Hepatocyte (in vitro differentiated cells): ENCODE results near the gene SHROOM3.

Source experiments
- EZH2phosphoT487 ChIP-seq: fragments of 200-600 bp; sonication (generic); IDR thresholded peaks from one replicate; pipeline ENCODE4 v1.6.1; 2018; ENCODE audit warnings: antibody characterized with exemption, mild to moderate bottlenecking, low read depth, moderate library complexity; ENCODE audit not compliant: unreplicated experiment, severe bottlenecking
- TF ChIP-seq, protein P1 (sequence below): fragments of 200-600 bp; sonication (generic); IDR thresholded peaks from 2 replicates; pipeline ENCODE4 v1.5.1; 2016; ENCODE audit warnings: antibody characterized with exemption, mild to moderate bottlenecking; ENCODE audit not compliant: poor library complexity

DNA sequence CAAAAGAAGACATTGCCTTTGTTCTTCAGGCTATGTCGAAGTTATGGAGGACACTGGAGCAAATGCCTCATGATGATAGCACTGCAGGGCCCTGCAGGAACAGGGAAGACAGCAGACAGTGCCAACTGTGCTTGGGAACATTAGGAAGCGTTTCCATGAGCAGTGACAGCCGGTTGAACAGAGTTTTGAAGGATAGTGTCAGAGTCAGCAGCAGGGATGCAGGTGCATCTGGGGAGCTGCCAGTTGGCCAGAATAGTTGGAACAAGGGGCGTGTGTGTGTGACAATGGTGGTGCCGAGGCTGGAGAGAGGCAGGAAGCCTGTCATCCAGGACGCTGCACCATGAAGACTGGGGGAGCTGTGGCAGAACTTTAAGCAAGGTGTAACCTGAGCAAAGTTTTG lies 88.6 kb downstream of the SHROOM3 start:
- TF ChIP-seq, protein P1, sequence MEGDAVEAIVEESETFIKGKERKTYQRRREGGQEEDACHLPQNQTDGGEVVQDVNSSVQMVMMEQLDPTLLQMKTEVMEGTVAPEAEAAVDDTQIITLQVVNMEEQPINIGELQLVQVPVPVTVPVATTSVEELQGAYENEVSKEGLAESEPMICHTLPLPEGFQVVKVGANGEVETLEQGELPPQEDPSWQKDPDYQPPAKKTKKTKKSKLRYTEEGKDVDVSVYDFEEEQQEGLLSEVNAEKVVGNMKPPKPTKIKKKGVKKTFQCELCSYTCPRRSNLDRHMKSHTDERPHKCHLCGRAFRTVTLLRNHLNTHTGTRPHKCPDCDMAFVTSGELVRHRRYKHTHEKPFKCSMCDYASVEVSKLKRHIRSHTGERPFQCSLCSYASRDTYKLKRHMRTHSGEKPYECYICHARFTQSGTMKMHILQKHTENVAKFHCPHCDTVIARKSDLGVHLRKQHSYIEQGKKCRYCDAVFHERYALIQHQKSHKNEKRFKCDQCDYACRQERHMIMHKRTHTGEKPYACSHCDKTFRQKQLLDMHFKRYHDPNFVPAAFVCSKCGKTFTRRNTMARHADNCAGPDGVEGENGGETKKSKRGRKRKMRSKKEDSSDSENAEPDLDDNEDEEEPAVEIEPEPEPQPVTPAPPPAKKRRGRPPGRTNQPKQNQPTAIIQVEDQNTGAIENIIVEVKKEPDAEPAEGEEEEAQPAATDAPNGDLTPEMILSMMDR, result no peak
- no peak for TF ChIP-seq EZH2phosphoT487
